Dermis microvascular lymphatic vessel endothelial cell (primary cell): ENCODE measurements around the gene FAM171A1. TPM values are rescaled to one million over a fixed set of nuclear protein-coding genes. Genes with fewer than 3 reads are reported as not detected.
A peak's percentile ranks its signal among the peaks of the same experiment; 100 is the strongest.

Experiments used
- DNase-seq, 2 donors: peaks; one replicate each; pipeline versions ENCODE4 v3.0.0 to v3.0.0-alpha.2; 2010; ENCODE audit warnings: low read depth in 2 of 2
- total RNA-seq: library from RNA; depleted of rRNA; stranded (reverse); fragments of >200 nt; gene quantifications from 2 replicates; pipeline ENCODE4 v1.2.1, GENCODE V29; 2014

The FAM171A1 gene
- total RNA-seq, 1 donor from 2014 or later: 29.8 TPM

DNA sequence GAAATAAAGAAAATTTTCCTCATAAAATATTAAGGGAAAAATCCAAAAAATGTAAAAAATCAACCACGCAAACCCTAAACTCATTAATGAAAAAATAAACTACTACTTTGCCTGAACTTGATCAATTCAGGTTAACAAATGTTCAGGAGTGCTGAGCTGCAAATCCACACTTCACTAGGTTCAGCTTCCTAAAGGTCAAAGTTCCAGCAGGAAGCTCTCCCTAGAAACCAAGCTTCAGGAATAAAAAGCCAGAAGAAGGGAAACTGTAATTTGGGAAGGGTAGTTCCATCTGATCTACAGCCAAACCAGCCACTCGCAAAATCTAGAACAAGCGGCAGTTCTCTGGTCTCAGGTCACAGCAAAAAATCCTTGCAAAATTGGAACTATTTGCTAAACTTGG, 194.8 kb downstream of the FAM171A1 start:
- DNase-seq: no peak

DNA sequence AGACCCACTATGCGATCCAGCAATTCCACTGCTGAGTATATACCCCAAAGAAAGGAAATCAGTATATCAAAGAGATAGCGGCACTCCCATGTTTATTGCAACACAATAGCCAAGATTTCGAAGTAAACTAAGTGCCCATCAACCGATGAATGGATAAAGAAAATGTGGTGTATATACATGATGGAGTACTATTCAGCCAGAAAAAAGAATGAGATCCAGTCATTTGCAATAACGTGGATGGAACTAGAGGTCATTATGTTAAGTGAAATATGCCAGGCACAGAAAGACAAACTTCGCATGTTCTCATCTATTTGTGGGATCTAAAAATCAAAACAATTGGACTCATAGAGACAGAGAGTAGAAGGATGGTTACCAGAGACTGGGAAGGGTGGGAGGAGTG, 195.5 kb downstream of the FAM171A1 start:
- no peak for DNase-seq

DNA sequence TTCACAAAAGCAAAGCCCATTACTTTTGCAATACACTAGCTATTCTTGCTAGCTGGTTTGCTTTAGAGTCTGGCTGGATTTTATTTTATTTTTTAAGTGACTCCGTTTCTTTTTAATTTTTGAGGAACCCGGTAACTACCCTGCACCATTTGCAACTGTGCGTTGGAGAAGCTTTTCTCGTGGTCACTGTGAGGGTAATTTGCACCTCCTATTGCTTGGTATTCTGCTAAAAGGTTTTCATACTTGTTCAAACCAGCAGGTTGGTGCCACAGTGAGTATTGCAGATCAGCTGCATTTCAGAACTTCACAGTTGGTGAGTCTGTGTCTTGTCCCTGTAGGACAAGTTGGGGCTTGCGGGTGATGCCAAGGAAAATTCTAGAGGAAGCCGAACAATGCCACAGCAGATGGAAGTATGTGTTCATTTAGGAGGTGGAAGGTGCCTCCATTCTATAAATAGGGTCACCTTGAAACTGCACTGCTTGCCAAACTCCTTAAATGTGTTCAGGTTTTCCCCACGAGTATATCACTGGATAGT, 198.7 kb downstream of the FAM171A1 start:
- no peak for DNase-seq

DNA sequence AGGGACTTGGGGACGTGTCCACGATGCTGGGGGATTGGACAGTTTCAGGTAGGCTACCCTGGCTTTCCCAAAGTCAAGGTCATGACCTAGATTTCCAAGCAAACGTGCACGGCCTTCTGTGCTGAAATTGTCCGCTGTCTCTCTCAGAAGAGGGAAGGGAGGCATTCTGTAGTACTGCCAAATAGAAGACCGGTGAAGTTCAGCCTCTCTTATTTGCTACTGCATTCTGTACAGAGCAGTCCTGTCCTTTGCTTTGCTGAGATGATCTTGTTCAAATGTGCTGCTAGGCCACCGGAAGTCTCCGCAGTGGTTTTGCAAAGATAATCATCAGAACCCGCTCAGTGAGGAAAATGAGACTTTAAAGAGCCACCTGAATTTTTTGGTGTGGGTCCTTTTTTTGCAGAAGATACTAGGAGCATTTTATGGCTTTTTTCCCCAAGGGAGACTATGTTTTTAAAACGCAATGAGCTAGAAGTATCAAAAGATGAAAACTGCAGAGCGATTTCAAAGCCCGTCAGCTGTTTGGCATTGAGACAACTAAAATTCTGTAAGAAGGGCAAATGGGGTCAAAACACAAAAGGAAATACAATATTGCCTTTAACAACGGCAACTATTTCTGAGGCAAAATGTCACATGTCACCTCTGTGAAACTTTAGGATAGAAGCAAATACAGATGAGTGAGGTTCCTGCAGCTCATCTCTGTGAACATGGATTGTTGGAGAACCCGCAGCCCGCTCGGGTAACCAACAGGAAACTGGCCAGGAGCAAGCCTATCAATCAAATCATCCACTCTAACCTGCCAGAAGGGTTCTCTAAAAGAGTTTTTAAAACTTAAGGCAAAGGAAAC, 201.3 kb downstream of the FAM171A1 start:
- peak; percentile 67 to 72 for DNase-seq

DNA sequence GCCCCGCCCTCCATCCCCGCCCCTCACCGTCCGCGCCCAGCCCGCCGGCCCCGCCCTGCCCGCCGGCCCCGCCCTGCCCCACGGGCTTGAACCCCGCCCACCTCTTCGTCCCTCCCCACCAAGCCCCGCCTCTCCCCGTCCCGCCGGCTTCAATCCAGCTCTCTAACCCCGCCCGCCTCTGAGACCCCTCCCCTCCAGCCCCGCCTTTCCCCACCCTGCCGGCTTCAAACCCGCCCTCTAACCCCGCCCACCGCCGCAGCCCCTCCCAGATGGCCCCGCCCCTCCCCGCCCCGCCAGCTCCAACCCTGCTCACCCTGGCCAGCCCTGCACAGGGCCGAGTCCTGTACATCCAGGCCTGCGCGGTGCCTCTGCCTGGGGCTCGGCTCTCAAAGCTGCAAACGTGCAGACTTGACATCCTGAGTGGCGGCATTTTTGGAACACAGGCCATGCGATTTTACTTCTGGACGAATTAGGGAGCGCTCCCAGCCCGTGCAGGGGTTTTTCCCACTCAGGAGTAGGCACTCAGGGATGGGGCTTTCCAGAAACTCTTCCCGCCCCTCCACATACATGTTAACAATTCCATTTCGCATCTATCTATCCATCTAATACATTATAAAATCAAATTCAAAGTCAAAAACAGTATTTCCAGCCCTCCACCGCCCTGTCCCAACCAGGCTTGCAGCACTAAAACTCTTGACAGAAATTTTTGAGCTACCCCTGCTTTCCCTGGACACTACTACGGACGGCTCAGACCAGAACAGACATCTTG, 202.1 kb downstream of the FAM171A1 start:
- DNase-seq: peak; percentile 90 to 97

GRCh38 chr10:15168291-15168785, 202.8 kb downstream of the FAM171A1 start, which contains the start of gene NMT2:
Gene NMT2, minus strand, starts transcription at chr10:15168693. Its CDS starts 81 bp downstream, at chr10:15168612.
- peak in 1 of 2 donors; percentile 59 for DNase-seq

- DNase-seq: peak in 1 of 2 donors; percentile 69
Observed at GRCh38 chr10:15167411-15168290, 203.4 kb downstream of the FAM171A1 start.

- DNase-seq: no peak
Observed at GRCh38 chr10:15166325-15166724, 204.8 kb downstream of the FAM171A1 start.

GRCh38 chr10:15163253-15163828, 207.7 kb downstream of the FAM171A1 start:
- no peak for DNase-seq

Other genes starting within 250 kb of the FAM171A1 start
- 41.2 and 46.1 TPM in 2 replicates for gene NMT2, start 202.6 kb downstream of the FAM171A1 start, total RNA-seq